Smooth muscle cell (in vitro differentiated cells): Measurements from ENCODE around the gene XYLT1. TPM values are rescaled to one million over a fixed set of nuclear protein-coding genes. Genes with fewer than 3 reads are reported as not detected.
A peak's percentile ranks its signal among the peaks of the same experiment; 100 is the strongest.

Source experiments
- DNase-seq: peaks from one replicate; lab custom pipeline; 2025; ENCODE audit not compliant: unreplicated experiment; lab: John Stamatoyannopoulos, UW
- H2AFZ ChIP-seq: fragments of 200-600 bp; sonication (generic); 2 replicates; pipeline ENCODE4 v1.6.0; 2016; ENCODE audit warnings: antibody characterized with exemption, low read depth, mild to moderate bottlenecking
- H3F3A ChIP-seq: fragments of 200-600 bp; sonication (generic); 2 replicates; pipeline ENCODE4 v1.6.0; 2017; ENCODE audit warnings: antibody characterized with exemption, low read depth
- H3K27ac ChIP-seq: fragments of 200-600 bp; sonication (generic); 2 replicates; pipeline ENCODE4 v1.5.1; 2016; ENCODE audit warnings: low read depth, mild to moderate bottlenecking
- H3K27me3 ChIP-seq: fragments of 200-600 bp; sonication (generic); 2 replicates; pipeline ENCODE4 v1.6.1; 2016; ENCODE audit warnings: low read depth, mild to moderate bottlenecking
- H3K36me3 ChIP-seq: fragments of 200-600 bp; sonication (generic); 2 replicates; pipeline ENCODE4 v1.5.1; 2016; ENCODE audit warnings: low read depth
- H3K4me1 ChIP-seq: fragments of 200-600 bp; sonication (generic); 2 replicates; pipeline ENCODE4 v1.5.1; 2016; ENCODE audit warnings: low read depth
- H3K4me2 ChIP-seq: fragments of 200-600 bp; sonication (generic); 2 replicates; pipeline ENCODE4 v1.6.0; 2016; ENCODE audit warnings: mild to moderate bottlenecking
- H3K4me3 ChIP-seq: fragments of 200-600 bp; sonication (generic); 2 replicates; pipeline ENCODE4 v1.5.1; 2016; ENCODE audit warnings: mild to moderate bottlenecking
- H3K79me2 ChIP-seq: fragments of 200-600 bp; sonication (generic); 2 replicates; pipeline ENCODE4 v1.6.0; 2016; ENCODE audit warnings: low read depth, mild to moderate bottlenecking
- H3K9ac ChIP-seq: fragments of 200-600 bp; sonication (generic); 2 replicates; pipeline ENCODE4 v1.6.0; 2016; ENCODE audit warnings: low read depth
- H3K9me3 ChIP-seq: fragments of 200-600 bp; sonication (generic); replicated peaks from 2 replicates; pipeline ENCODE4 v1.5.1; 2016; ENCODE audit warnings: low read depth
- H4K20me1 ChIP-seq: fragments of 200-600 bp; sonication (generic); 2 replicates; pipeline ENCODE4 v1.6.0; 2016; ENCODE audit warnings: low read depth
- WGBS: methylation state at CpG from one replicate; pipeline ENCODE4 v1.1.7; 2016; ENCODE audit warnings: low lambda C conversion rate; 5-methylcytosine and 5-hydroxymethylcytosine counted together
- polyA plus RNA-seq: library from polyadenylated mRNA; unstranded; fragments of >200 nt; fragmentation: Nextera tagmentation; extraction: Ambion mirVana; gene quantifications from 2 replicates; pipeline ENCODE4 v1.2.1, GENCODE V29; 2016
- total RNA-seq: library from RNA; depleted of rRNA; stranded (reverse); fragments of >200 nt; gene quantifications from 2 replicates; pipeline ENCODE4 v1.2.3, GENCODE V29; 2014
- TF ChIP-seq, protein P1 (sequence below): fragments of 200-600 bp; sonication (generic); IDR thresholded peaks from 2 replicates; pipeline ENCODE4 v1.5.1; 2017; ENCODE audit warnings: borderline replicate concordance, mild to moderate bottlenecking, antibody characterized with exemption; ENCODE audit not compliant: insufficient read depth, poor library complexity, severe bottlenecking

XYLT1 gene
- total and polyA plus RNA-seq, 2 experiments from 2014 or later, result 9.5 to 19.9 TPM

DNA sequence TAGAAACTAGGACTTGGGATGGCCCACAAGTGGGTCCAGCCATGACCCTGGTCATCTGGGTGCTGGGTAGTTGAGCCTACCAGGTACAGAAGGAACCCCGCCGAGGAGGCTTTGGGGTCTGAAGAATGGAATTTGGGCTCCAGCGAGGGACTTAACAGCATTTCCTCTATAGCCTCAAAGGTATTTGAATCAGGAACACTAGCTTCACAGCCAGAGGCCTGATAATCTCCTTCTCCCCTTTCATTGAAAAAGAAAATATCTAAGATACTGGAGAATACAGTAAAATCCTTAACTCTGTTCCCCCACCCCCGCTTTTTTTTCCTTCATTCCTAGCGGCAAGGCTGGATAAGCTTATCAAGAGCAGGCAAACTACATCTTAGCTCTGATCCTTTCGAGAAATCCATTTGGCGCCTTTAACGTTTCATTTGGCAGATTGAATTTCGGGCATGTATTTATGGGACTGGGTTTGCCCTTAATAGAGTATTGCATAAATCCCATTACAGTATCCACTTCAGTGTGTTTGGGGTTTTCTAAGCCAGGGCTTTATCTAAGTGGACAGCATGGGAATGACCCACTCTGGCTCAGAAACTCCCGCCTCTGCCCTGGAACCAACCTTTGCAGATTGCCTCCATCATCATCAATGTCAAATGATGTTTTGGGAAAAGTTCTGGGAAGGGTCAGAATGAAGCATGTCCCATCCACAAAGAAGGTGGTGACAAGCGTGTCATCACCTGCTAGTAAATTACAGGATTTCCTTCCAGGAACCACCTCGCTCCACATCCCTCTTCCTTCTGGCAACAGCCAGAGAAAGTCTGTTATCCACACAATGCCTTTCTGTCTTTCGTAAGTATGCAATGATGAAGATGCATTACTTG, 36.9 kb downstream of the XYLT1 start:
- peaks cover 14% of the 10 kb centered on the region for H3K4me1 ChIP-seq
- H3K27me3 ChIP-seq, result no peaks in the 10 kb centered on the region
- no peak overlapping the region for H2AFZ ChIP-seq
- H3K79me2 ChIP-seq, result no peaks in the 10 kb centered on the region
- H4K20me1 ChIP-seq, result peaks cover 98% of the 10 kb centered on the region
- H3K27ac ChIP-seq, result no peak overlapping the region
- no peaks in the 10 kb centered on the region for H3K9me3 ChIP-seq
- TF ChIP-seq, protein P1, sequence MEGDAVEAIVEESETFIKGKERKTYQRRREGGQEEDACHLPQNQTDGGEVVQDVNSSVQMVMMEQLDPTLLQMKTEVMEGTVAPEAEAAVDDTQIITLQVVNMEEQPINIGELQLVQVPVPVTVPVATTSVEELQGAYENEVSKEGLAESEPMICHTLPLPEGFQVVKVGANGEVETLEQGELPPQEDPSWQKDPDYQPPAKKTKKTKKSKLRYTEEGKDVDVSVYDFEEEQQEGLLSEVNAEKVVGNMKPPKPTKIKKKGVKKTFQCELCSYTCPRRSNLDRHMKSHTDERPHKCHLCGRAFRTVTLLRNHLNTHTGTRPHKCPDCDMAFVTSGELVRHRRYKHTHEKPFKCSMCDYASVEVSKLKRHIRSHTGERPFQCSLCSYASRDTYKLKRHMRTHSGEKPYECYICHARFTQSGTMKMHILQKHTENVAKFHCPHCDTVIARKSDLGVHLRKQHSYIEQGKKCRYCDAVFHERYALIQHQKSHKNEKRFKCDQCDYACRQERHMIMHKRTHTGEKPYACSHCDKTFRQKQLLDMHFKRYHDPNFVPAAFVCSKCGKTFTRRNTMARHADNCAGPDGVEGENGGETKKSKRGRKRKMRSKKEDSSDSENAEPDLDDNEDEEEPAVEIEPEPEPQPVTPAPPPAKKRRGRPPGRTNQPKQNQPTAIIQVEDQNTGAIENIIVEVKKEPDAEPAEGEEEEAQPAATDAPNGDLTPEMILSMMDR, result no peak
- no peaks in the 10 kb centered on the region for H3K36me3 ChIP-seq
- no peak for DNase-seq
- peaks cover 5% of the 10 kb centered on the region for H3F3A ChIP-seq
- H3K9ac ChIP-seq, result no peak overlapping the region
- H3K4me3 ChIP-seq, result no peak overlapping the region
- WGBS, result 47% methylated on average over 13 of the region's 13 CpGs
- peak overlapping the region; percentile 20 for H3K4me2 ChIP-seq

GRCh38 chr16:17432901-17433576, 37.7 kb downstream of the XYLT1 start:
- no peak overlapping the region for H3K27ac ChIP-seq
- no peak for DNase-seq
- no peak overlapping the region for H2AFZ ChIP-seq
- peaks cover 5% of the 10 kb centered on the region for H3F3A ChIP-seq
- no peak overlapping the region for H3K9ac ChIP-seq
- H3K36me3 ChIP-seq, result no peaks in the 10 kb centered on the region
- 80% methylated on average over 12 of the region's 12 CpGs for WGBS
- no peaks in the 10 kb centered on the region for H3K27me3 ChIP-seq
- H3K4me3 ChIP-seq, result no peak overlapping the region
- H4K20me1 ChIP-seq, result peaks cover 98% of the 10 kb centered on the region
- no peaks in the 10 kb centered on the region for H3K79me2 ChIP-seq
- TF ChIP-seq, protein P1, result no peak
- H3K4me1 ChIP-seq, result peaks cover 16% of the 10 kb centered on the region
- no peaks in the 10 kb centered on the region for H3K9me3 ChIP-seq
- H3K4me2 ChIP-seq, result peak overlapping the region; percentile 20

GRCh38 chr16:17431968-17432625, 38.7 kb downstream of the XYLT1 start:
- Histone ChIP-seq H3K36me3 (no peaks in the 10 kb centered on the region), H3K9me3 (no peaks in the 10 kb centered on the region), H3K27me3 (no peaks in the 10 kb centered on the region), H3K4me1 (peaks cover 16% of the 10 kb centered on the region), H3K4me2 (no peak overlapping the region), H3K27ac (no peak overlapping the region), H3K4me3 (no peak overlapping the region), H3K9ac (no peak overlapping the region), H4K20me1 (peaks cover 98% of the 10 kb centered on the region), H3K79me2 (no peaks in the 10 kb centered on the region), H3F3A (peaks cover 5% of the 10 kb centered on the region), H2AFZ (no peak overlapping the region)
- DNase-seq, result no peak
- TF ChIP-seq, protein P1, result no peak
- whole genome bisulfite sequencing, result 91% methylated on average over 8 of the region's 8 CpGs
